MCF 10A (cell line): ENCODE measurements around the gene ING2. TPM values are rescaled to one million over a fixed set of nuclear protein-coding genes. Genes with fewer than 3 reads are reported as not detected.

Source experiments
- BruUV-seq: library from RNA; stranded (reverse); fragments of 400-500 nt; replicated peaks from 2 replicates; lab custom pipeline; 2021; lab: Mats Ljungman, UMichigan
- CTCF ChIA-PET: fragments of 300-600 bp; sonication (Branson Sonifier 250); formaldehyde crosslinking; extraction: SDS; loops from one replicate; lab custom pipeline; 2021; ENCODE audit warnings: antibody characterized with exemption, inconsistent platforms; lab: Yijun Ruan, JAX
- POLR2A ChIA-PET: fragments of 300-600, 350-650 bp; sonication (Branson Sonifier 250); formaldehyde crosslinking; extraction: SDS; loops from one replicate; lab custom pipeline; 2020; ENCODE audit warnings: antibody characterized with exemption, inconsistent platforms; lab: Yijun Ruan, JAX
- DNase-seq: peaks from one replicate; pipeline ENCODE4 v3.0.0-alpha.2; 2018; ENCODE audit not compliant: unreplicated experiment
- H3K27ac Mint-ChIP-seq: one replicate; pipeline ENCODE4 v1.8.0; 2022; ENCODE audit warnings: mild to moderate bottlenecking, low read depth, mixed read lengths; ENCODE audit not compliant: unreplicated experiment
- H3K27me3 Mint-ChIP-seq: one replicate; pipeline ENCODE4 v1.8.0; 2022; ENCODE audit warnings: mixed read lengths; ENCODE audit not compliant: insufficient read depth, unreplicated experiment
- H3K36me3 Mint-ChIP-seq: one replicate; pipeline ENCODE4 v1.8.0; 2022; ENCODE audit warnings: mild to moderate bottlenecking, moderate library complexity, mixed read lengths; ENCODE audit not compliant: insufficient read depth, unreplicated experiment
- H3K4me1 Mint-ChIP-seq: one replicate; pipeline ENCODE4 v1.8.0; 2022; ENCODE audit warnings: mixed read lengths; ENCODE audit not compliant: insufficient read depth, unreplicated experiment
- H3K4me3 Mint-ChIP-seq: one replicate; pipeline ENCODE4 v1.8.0; 2022; ENCODE audit warnings: mild to moderate bottlenecking, moderate library complexity, mixed read lengths; ENCODE audit not compliant: unreplicated experiment
- H3K9me3 Mint-ChIP-seq: one replicate; pipeline ENCODE4 v1.8.0; 2022; ENCODE audit warnings: mixed read lengths; ENCODE audit not compliant: unreplicated experiment
- intact Hi-C: fragments of 100-400 bp; cut with micrococcal nuclease; formaldehyde crosslinking; loops from 2 replicates; pipeline ENCODE4 v1.14.1; 2022
- total RNA-seq: library from RNA; stranded (reverse); gene quantifications from 2 replicates; pipeline ENCODE4 v1.2.3, GENCODE V29; 2022
- TF ChIP-seq, protein P1 (sequence below): fragments of 200-600 bp; IDR thresholded peaks from one replicate; pipeline ENCODE4 v1.8.0; 2022; ENCODE audit warnings: antibody characterized with exemption, mild to moderate bottlenecking; ENCODE audit not compliant: unreplicated experiment

Gene ING2
- total RNA-seq, 1 experiment from 2014 or later: 10.5 TPM

GRCh38 chr4:183504064-183504929, 561 bp upstream of the ING2 start:
- no peaks in the 10 kb centered on the region for H3K27me3 Mint-ChIP-seq
- H3K9me3 Mint-ChIP-seq: no peaks in the 10 kb centered on the region
- H3K27ac Mint-ChIP-seq: peak overlapping the region; percentile 43
- intact Hi-C loops: loop anchor here (1.0 to 5.0 kb wide), 5 partner anchors 32 to 155 kb away; partner anchors contain the start of genes CDKN2AIP, RWDD4 and TRAPPC11
- POLR2A ChIA-PET: interaction anchor here (0.6 to 3.9 kb wide), 21 partner anchors 10 to 322 kb away, joined by 3 to 37 read pairs (median 5); partner anchors contain the start of genes CDKN2AIP, RWDD4 and TRAPPC11
- no peaks in the 10 kb centered on the region for H3K36me3 Mint-ChIP-seq
- peak overlapping the region; percentile 85 for H3K4me3 Mint-ChIP-seq
- no TSS peak for BruUV-seq
- TF ChIP-seq, protein P1, sequence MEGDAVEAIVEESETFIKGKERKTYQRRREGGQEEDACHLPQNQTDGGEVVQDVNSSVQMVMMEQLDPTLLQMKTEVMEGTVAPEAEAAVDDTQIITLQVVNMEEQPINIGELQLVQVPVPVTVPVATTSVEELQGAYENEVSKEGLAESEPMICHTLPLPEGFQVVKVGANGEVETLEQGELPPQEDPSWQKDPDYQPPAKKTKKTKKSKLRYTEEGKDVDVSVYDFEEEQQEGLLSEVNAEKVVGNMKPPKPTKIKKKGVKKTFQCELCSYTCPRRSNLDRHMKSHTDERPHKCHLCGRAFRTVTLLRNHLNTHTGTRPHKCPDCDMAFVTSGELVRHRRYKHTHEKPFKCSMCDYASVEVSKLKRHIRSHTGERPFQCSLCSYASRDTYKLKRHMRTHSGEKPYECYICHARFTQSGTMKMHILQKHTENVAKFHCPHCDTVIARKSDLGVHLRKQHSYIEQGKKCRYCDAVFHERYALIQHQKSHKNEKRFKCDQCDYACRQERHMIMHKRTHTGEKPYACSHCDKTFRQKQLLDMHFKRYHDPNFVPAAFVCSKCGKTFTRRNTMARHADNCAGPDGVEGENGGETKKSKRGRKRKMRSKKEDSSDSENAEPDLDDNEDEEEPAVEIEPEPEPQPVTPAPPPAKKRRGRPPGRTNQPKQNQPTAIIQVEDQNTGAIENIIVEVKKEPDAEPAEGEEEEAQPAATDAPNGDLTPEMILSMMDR: peak; percentile 24
- peak; percentile 98 for DNase-seq
- H3K4me1 Mint-ChIP-seq: peaks cover 11% of the 10 kb centered on the region
- CTCF ChIA-PET: interaction anchor here (0.9 to 2.0 kb wide), 8 partner anchors 9 to 101 kb away, joined by 3 to 10 read pairs (median 4); no protein-coding TSS in a partner anchor

GRCh38 chr4:183505611-183506388, 942 bp downstream of the ING2 start:
- Mint-ChIP-seq H3K9me3 (no peaks in the 10 kb centered on the region), H3K27me3 (no peaks in the 10 kb centered on the region), H3K36me3 (peaks cover 7% of the 10 kb centered on the region), H3K4me3 (peak overlapping the region; percentile 85), H3K4me1 (peaks cover 11% of the 10 kb centered on the region), H3K27ac (peak overlapping the region; percentile 95)
- intact Hi-C loops: loop anchor here (2.0 kb wide), 2 partner anchors 61 to 97 kb away; partner anchors contain the start of gene CDKN2AIP
- DNase-seq: peak; percentile 88
- POLR2A ChIA-PET: interaction anchor here (0.7 to 3.9 kb wide), 16 partner anchors 8 to 759 kb away, joined by 3 to 37 read pairs (median 3); partner anchors contain the start of genes CDKN2AIP, RWDD4 and TRAPPC11
- CTCF ChIA-PET: no interaction called here
- TF ChIP-seq, protein P1: no peak
- BruUV-seq: no TSS peak

- intact Hi-C loops: no loop called here
- CTCF ChIA-PET: no interaction called here
- H3K4me3 Mint-ChIP-seq: peak overlapping the region; percentile 85
- H3K36me3 Mint-ChIP-seq: peaks cover 13% of the 10 kb centered on the region
- no peak for DNase-seq
- TSS peak; percentile 66 for BruUV-seq
- H3K27ac Mint-ChIP-seq: peak overlapping the region; percentile 95
- H3K9me3 Mint-ChIP-seq: no peaks in the 10 kb centered on the region
- H3K4me1 Mint-ChIP-seq: peaks cover 11% of the 10 kb centered on the region
- no peaks in the 10 kb centered on the region for H3K27me3 Mint-ChIP-seq
- POLR2A ChIA-PET: interaction anchor here (0.8 to 3.9 kb wide), 13 partner anchors 8 to 758 kb away, joined by 3 to 37 read pairs (median 3); partner anchors contain the start of genes CDKN2AIP, RWDD4 and TRAPPC11
- TF ChIP-seq, protein P1: no peak
Measured at GRCh38 chr4:183506389-183506735, 1.5 kb downstream of the ING2 start.
